ENCODE data around the gene CADM2. TPM values are rescaled to one million over a fixed set of nuclear protein-coding genes. Genes with fewer than 3 reads are reported as not detected.
A peak's percentile ranks its signal among the peaks of the same experiment; 100 is the strongest.
"Not testable (repeated sequence)": the region's sequence is repeated elsewhere in the genome, so short reads cannot be mapped to it uniquely, and the experiment has no call there.

CADM2 gene
- total RNA-seq (100 to 1,000 TPM in 1 of 2 donors, 10 to 100 TPM in 1; 42.2 to 133 TPM), polyA plus RNA-seq (ENCODE audit: insufficient read length in 2 of 2) (100 to 1,000 TPM in 1 of 2 donors, 10 to 100 TPM in 1; 49.7 to 112 TPM)
- long read RNA-seq, donor 1, partial matches to known transcripts, result 11 of 11 reads
- long read RNA-seq, donor 1, other reads (novel, unspliced or antisense), result 0 of 11 reads
- long read RNA-seq, donor 2, result 0 reads
- long read RNA-seq, donor 3, partial matches to known transcripts, result 7 of 7 reads
- long read RNA-seq, donor 3, other reads (novel, unspliced or antisense), result 0 of 7 reads
- long read RNA-seq, donor 4, partial matches to known transcripts, result 0 of 1 reads
- long read RNA-seq, donor 4, other reads (novel, unspliced or antisense), result 0 of 1 reads

GRCh38 chr3:84958495-84959469 is at the start of gene CADM2:
TSS of gene CADM2 (plus strand) at chr3:84958989.
- Histone ChIP-seq H3K4me1 (ENCODE audit: control insufficient read depth, insufficient read depth, low read length) (peaks cover 11% of the 10 kb centered on the region), H3K9me3 (ENCODE audit: control insufficient read depth, insufficient read depth, low read length) (no peaks in the 10 kb centered on the region), H3K27ac (ENCODE audit: low read depth, low read length) (peak within 1 kb of the TSS; percentile 91), H3K4me3 (ENCODE audit: low read depth, low read length) (peak within 1 kb of the TSS; percentile 85), H3K27me3 (ENCODE audit: control insufficient read depth, insufficient read depth, low read length) (peaks cover 5% of the 10 kb centered on the region), H3K36me3 (ENCODE audit: control insufficient read depth, insufficient read depth, low read length) (no peaks in the 10 kb centered on the region)
- peak in 5 of 6 donors; percentile 83 to 99 (median 94) for DNase-seq (ENCODE audit: low read depth in 4 of 6, low spot score in 6 of 6)
- 0% methylated on average over 70 of the region's 70 CpGs for WGBS (ENCODE audit: insufficient coverage)

GRCh38 chr3:84918592-84918991 is 40.2 kb upstream of the CADM2 start:
- H3K27ac ChIP-seq (ENCODE audit: low read depth, low read length); H3K4me3 ChIP-seq (ENCODE audit: low read depth, low read length); H3K36me3 ChIP-seq (ENCODE audit: control insufficient read depth, insufficient read depth, low read length); H3K9me3 ChIP-seq (ENCODE audit: control insufficient read depth, insufficient read depth, low read length); H3K27me3 ChIP-seq (ENCODE audit: control insufficient read depth, insufficient read depth, low read length); H3K4me1 ChIP-seq (ENCODE audit: control insufficient read depth, insufficient read depth, low read length); DNase-seq (ENCODE audit: low read depth in 4 of 6, low spot score in 6 of 6): not testable (repeated sequence)
- 94% methylated on average over 26 of the region's 33 CpGs for WGBS (ENCODE audit: insufficient coverage)

GRCh38 chr3:84922682-84923081 is 36.1 kb upstream of the CADM2 start:
- Histone ChIP-seq H3K9me3 (ENCODE audit: control insufficient read depth, insufficient read depth, low read length) (peaks cover 4% of the 10 kb centered on the region), H3K4me1 (ENCODE audit: control insufficient read depth, insufficient read depth, low read length) (no peaks in the 10 kb centered on the region), H3K27ac (ENCODE audit: low read depth, low read length) (no peak overlapping the region), H3K36me3 (ENCODE audit: control insufficient read depth, insufficient read depth, low read length) (no peaks in the 10 kb centered on the region), H3K4me3 (ENCODE audit: low read depth, low read length) (no peak overlapping the region), H3K27me3 (ENCODE audit: control insufficient read depth, insufficient read depth, low read length) (no peaks in the 10 kb centered on the region)
- DNase-seq (ENCODE audit: low read depth in 4 of 6, low spot score in 6 of 6), result no peak
- no CpG with 5 or more reads among the region's 3 CpGs for WGBS (ENCODE audit: insufficient coverage)

GRCh38 chr3:84925571-84925970 is 33.2 kb upstream of the CADM2 start:
- Histone ChIP-seq H3K27ac (ENCODE audit: low read depth, low read length) (no peak overlapping the region), H3K9me3 (ENCODE audit: control insufficient read depth, insufficient read depth, low read length) (peaks cover 4% of the 10 kb centered on the region), H3K36me3 (ENCODE audit: control insufficient read depth, insufficient read depth, low read length) (no peaks in the 10 kb centered on the region), H3K27me3 (ENCODE audit: control insufficient read depth, insufficient read depth, low read length) (no peaks in the 10 kb centered on the region), H3K4me3 (ENCODE audit: low read depth, low read length) (no peak overlapping the region), H3K4me1 (ENCODE audit: control insufficient read depth, insufficient read depth, low read length) (no peaks in the 10 kb centered on the region)
- DNase-seq (ENCODE audit: low read depth in 4 of 6, low spot score in 6 of 6), result no peak
- no CpG with 5 or more reads among the region's 1 CpG for WGBS (ENCODE audit: insufficient coverage)

- WGBS (ENCODE audit: insufficient coverage), result 50% methylated on average over 4 of the region's 4 CpGs
- H3K36me3 ChIP-seq (ENCODE audit: control insufficient read depth, insufficient read depth, low read length), result no peaks in the 10 kb centered on the region
- no peak for DNase-seq (ENCODE audit: low read depth in 4 of 6, low spot score in 6 of 6)
- no peak overlapping the region for H3K4me3 ChIP-seq (ENCODE audit: low read depth, low read length)
- no peaks in the 10 kb centered on the region for H3K27me3 ChIP-seq (ENCODE audit: control insufficient read depth, insufficient read depth, low read length)
- no peaks in the 10 kb centered on the region for H3K9me3 ChIP-seq (ENCODE audit: control insufficient read depth, insufficient read depth, low read length)
- H3K4me1 ChIP-seq (ENCODE audit: control insufficient read depth, insufficient read depth, low read length), result no peaks in the 10 kb centered on the region
- H3K27ac ChIP-seq (ENCODE audit: low read depth, low read length), result no peak overlapping the region
Observed at GRCh38 chr3:84943379-84943778, 15.4 kb upstream of the CADM2 start.

GRCh38 chr3:84946240-84946639 is 12.5 kb upstream of the CADM2 start:
- Histone ChIP-seq H3K27me3 (ENCODE audit: control insufficient read depth, insufficient read depth, low read length) (no peaks in the 10 kb centered on the region), H3K27ac (ENCODE audit: low read depth, low read length) (no peak overlapping the region), H3K4me3 (ENCODE audit: low read depth, low read length) (no peak overlapping the region), H3K4me1 (ENCODE audit: control insufficient read depth, insufficient read depth, low read length) (no peaks in the 10 kb centered on the region), H3K9me3 (ENCODE audit: control insufficient read depth, insufficient read depth, low read length) (no peaks in the 10 kb centered on the region), H3K36me3 (ENCODE audit: control insufficient read depth, insufficient read depth, low read length) (no peaks in the 10 kb centered on the region)
- no CpG with 5 or more reads among the region's 1 CpG for WGBS (ENCODE audit: insufficient coverage)
- DNase-seq (ENCODE audit: low read depth in 4 of 6, low spot score in 6 of 6), result no peak

- Histone ChIP-seq H3K4me3 (ENCODE audit: low read depth, low read length) (peak overlapping the region; percentile 85), H3K36me3 (ENCODE audit: control insufficient read depth, insufficient read depth, low read length) (no peaks in the 10 kb centered on the region), H3K27me3 (ENCODE audit: control insufficient read depth, insufficient read depth, low read length) (peaks cover 5% of the 10 kb centered on the region), H3K9me3 (ENCODE audit: control insufficient read depth, insufficient read depth, low read length) (no peaks in the 10 kb centered on the region), H3K4me1 (ENCODE audit: control insufficient read depth, insufficient read depth, low read length) (peaks cover 11% of the 10 kb centered on the region), H3K27ac (ENCODE audit: low read depth, low read length) (peak overlapping the region; percentile 91)
- DNase-seq (ENCODE audit: low read depth in 4 of 6, low spot score in 6 of 6), result peak in 3 of 6 donors; percentile 58 to 90 (median 83)
- WGBS (ENCODE audit: insufficient coverage), result under 1% methylated on average over 30 of the region's 40 CpGs
Observed at GRCh38 chr3:84959470-84960271, 882 bp downstream of the CADM2 start.

- Histone ChIP-seq H3K27me3 (ENCODE audit: control insufficient read depth, insufficient read depth, low read length) (peaks cover 5% of the 10 kb centered on the region), H3K36me3 (ENCODE audit: control insufficient read depth, insufficient read depth, low read length) (no peaks in the 10 kb centered on the region), H3K9me3 (ENCODE audit: control insufficient read depth, insufficient read depth, low read length) (no peaks in the 10 kb centered on the region), H3K4me3 (ENCODE audit: low read depth, low read length) (peak overlapping the region; percentile 85), H3K4me1 (ENCODE audit: control insufficient read depth, insufficient read depth, low read length) (peaks cover 11% of the 10 kb centered on the region), H3K27ac (ENCODE audit: low read depth, low read length) (peak overlapping the region; percentile 88)
- peak in 2 of 6 donors; percentile 49 to 82 for DNase-seq (ENCODE audit: low read depth in 4 of 6, low spot score in 6 of 6)
- WGBS (ENCODE audit: insufficient coverage), result 0% methylated on average over 9 of the region's 12 CpGs
Observed at GRCh38 chr3:84960581-84960980, 1.8 kb downstream of the CADM2 start.

GRCh38 chr3:84961011-84961410 is 2.2 kb downstream of the CADM2 start:
- WGBS (ENCODE audit: insufficient coverage), result 0% methylated on average over 3 of the region's 7 CpGs
- Histone ChIP-seq H3K27me3 (ENCODE audit: control insufficient read depth, insufficient read depth, low read length) (peaks cover 5% of the 10 kb centered on the region), H3K36me3 (ENCODE audit: control insufficient read depth, insufficient read depth, low read length) (no peaks in the 10 kb centered on the region), H3K27ac (ENCODE audit: low read depth, low read length) (peak overlapping the region; percentile 88), H3K4me1 (ENCODE audit: control insufficient read depth, insufficient read depth, low read length) (peaks cover 11% of the 10 kb centered on the region), H3K9me3 (ENCODE audit: control insufficient read depth, insufficient read depth, low read length) (no peaks in the 10 kb centered on the region), H3K4me3 (ENCODE audit: low read depth, low read length) (peak overlapping the region; percentile 85)
- peak in 1 of 6 donors; percentile 77 for DNase-seq (ENCODE audit: low read depth in 4 of 6, low spot score in 6 of 6)
